Astrocyte of the spinal cord (primary cell): ENCODE measurements around the gene TAMM41.
A peak's percentile ranks its signal among the peaks of the same experiment; 100 is the strongest.
"Not testable (repeated sequence)": the region's sequence is repeated elsewhere in the genome, so short reads cannot be mapped to it uniquely, and the experiment has no call there.

Source experiments
- DNase-seq: peaks from one replicate; pipeline ENCODE4 v3.0.0; 2011; ENCODE audit warnings: low read depth, low spot score
- H3K4me3 ChIP-seq: 2 replicates; pipeline ENCODE4 v1.5.1; 2011; ENCODE audit warnings: low read depth, mild to moderate bottlenecking, low read length, moderate library complexity
- in situ Hi-C: cut with HindIII; loops from 2 replicates; pipeline ENCODE4 v1.10.0; 2017; ENCODE audit warnings: low sequenced_read_pairs
- TF ChIP-seq, protein P1 (sequence below): IDR thresholded peaks from 2 replicates; pipeline ENCODE4 v1.5.1; 2012; ENCODE audit warnings: low read depth, mild to moderate bottlenecking, low read length, inconsistent platforms

The TAMM41 gene

DNA sequence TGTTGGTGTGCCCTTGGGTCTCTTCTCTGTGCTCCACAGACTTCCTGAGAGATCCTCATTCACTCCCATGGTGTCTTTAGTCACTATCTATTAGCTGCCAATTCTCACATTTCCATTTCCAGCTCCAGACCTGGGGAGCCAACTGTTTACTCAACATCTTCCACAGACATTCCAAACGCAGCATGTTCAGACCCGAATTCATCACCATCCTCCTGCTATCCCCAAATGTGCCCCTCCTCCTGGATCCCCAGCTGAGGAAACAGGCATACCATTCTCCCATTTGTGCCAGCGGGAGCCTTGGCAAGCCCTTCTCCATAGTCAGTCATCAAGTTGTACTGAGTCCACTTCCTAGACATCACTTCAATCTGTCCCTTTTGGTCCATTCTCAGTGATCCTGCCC, 67.1 kb downstream of the TAMM41 start:
- TF ChIP-seq, protein P1, sequence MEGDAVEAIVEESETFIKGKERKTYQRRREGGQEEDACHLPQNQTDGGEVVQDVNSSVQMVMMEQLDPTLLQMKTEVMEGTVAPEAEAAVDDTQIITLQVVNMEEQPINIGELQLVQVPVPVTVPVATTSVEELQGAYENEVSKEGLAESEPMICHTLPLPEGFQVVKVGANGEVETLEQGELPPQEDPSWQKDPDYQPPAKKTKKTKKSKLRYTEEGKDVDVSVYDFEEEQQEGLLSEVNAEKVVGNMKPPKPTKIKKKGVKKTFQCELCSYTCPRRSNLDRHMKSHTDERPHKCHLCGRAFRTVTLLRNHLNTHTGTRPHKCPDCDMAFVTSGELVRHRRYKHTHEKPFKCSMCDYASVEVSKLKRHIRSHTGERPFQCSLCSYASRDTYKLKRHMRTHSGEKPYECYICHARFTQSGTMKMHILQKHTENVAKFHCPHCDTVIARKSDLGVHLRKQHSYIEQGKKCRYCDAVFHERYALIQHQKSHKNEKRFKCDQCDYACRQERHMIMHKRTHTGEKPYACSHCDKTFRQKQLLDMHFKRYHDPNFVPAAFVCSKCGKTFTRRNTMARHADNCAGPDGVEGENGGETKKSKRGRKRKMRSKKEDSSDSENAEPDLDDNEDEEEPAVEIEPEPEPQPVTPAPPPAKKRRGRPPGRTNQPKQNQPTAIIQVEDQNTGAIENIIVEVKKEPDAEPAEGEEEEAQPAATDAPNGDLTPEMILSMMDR = no peak
- in situ Hi-C loops = no loop called here
- H3K4me3 ChIP-seq = no peak overlapping the region
- no peak for DNase-seq

DNA sequence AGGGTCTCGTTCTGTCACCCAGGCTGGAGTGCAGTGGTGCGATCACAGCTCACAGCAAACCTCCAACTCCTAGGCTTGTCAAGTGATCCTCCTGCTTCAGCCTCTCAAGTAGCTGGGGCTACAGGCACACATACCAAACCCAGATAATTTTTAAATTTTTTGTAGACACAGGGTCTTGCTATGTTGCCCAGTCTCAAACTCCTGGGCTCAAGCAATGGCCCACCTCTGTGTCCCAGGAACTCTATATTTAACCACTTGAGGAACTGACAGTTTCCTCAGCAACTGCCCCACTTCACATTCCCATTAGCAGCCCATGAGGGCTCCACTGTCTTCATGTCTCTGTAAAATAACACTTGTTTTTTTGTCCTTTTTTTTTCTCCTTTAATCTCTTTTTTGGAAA, 68.4 kb downstream of the TAMM41 start:
- in situ Hi-C loops = no loop called here
- TF ChIP-seq, protein P1 = no peak
- no peak for DNase-seq
- H3K4me3 ChIP-seq = no peak overlapping the region

GRCh38 chr3:11776346-11776745, 70.3 kb downstream of the TAMM41 start:
- no peak overlapping the region for H3K4me3 ChIP-seq
- no peak for DNase-seq
- TF ChIP-seq, protein P1 = no peak
- in situ Hi-C loops = no loop called here

GRCh38 chr3:11775493-11775892, 71.2 kb downstream of the TAMM41 start:
- in situ Hi-C loops = no loop called here
- TF ChIP-seq, protein P1 = no peak
- no peak overlapping the region for H3K4me3 ChIP-seq
- no peak for DNase-seq

GRCh38 chr3:11774296-11774877, 72.3 kb downstream of the TAMM41 start:
- in situ Hi-C loops = no loop called here
- H3K4me3 ChIP-seq = no peak overlapping the region
- peak; percentile 41 for DNase-seq
- TF ChIP-seq, protein P1 = peak; percentile 76

- in situ Hi-C loops, H3K4me3 ChIP-seq, DNase-seq: not testable (repeated sequence)
Measured at GRCh38 chr3:11771931-11772330, 74.8 kb downstream of the TAMM41 start.

DNA sequence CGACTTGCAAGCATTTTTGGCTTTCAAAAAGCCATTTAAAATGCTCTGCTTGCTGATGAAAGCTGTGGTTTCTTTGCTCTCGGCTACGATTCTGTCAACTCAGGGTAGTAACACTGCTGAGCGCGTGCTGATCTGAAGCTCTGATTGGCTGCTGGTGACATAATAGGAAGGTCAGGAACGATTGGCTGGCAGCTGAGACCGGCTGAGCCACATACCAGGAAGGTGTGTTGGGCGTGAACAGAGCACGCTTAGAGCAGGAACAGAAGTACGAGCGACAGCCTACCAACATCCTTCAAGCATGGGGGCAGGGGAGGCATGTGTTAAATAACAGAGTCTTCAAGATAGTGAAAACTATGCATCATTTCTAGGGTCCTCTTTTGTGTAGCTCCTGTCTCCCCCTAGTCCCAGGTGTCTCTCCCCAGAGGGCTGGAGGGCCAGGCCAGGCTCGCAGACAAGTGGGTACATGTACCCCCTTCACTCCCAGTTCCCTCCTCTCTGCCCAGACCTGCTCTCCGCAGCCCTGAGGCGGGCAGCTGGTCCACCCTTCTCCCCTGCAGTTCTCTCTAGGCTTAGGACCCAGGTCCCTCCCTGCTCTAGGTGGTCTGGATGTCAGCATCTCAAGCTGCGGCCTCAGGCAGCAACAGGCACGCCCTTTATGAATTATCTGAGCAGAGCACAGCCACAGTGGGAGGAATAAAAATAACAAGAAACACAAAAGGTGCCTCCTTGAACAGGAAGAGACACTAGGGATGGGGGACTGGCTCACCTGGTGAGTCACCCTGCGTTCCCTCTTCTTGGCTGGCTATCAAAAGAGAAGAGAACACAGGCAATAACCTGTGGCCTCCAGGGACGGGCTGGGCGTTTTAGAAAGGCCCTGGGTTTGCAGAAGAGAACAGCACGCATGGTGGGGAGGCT, 76.0 kb downstream of the TAMM41 start:
- TF ChIP-seq, protein P1 = no peak
- peak; percentile 86 for DNase-seq
- H3K4me3 ChIP-seq = no peak overlapping the region
- in situ Hi-C loops = no loop called here
